Hypothalamus (tissue), 51 donors: ENCODE data around the gene SCN5A.

Source experiments
- DNase-seq, 51 donors: peaks; one replicate each; lab custom pipeline; 2025; lab: John Stamatoyannopoulos, UW

Gene SCN5A

DNA sequence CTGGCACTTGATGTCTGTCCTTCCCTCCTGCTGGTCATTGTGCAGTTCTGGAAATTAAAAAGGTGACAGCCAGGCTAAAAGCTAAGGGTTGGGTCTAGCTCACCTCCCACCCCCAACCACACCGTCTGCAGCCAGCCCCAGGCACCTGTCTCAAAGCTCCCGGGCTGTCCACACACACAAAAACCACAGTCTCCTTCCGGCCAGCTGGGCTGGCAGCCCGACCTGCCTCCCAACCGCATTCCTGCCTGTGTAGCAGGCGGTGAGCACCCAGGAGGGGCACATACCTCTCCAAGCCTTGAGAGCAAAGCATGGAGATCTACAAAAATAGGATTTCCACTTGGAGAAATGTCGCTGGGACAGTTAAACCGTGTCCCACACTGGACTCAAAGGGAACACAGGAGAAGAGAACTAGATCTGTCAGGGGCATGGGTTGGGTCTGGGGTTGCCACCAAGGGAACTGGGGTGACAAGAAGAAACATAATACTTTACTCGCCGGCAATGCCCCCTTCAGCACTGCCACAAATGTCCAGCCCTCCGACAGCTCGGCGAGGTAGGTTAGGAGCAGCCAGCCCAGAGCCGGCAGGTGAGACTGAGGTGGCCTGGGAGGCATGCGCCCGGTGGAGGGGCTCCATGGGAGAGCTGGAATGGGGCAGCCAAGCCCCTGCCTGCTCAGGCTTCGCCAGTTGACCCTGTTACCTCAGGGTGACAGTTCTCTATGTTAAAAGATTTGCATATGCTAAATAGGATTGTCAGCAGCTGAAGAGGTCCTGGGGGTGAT is 101.1 kb downstream of the SCN5A start:
- DNase-seq, result no peak

GRCh38 chr3:38545983-38546382 is 103.5 kb downstream of the SCN5A start:
- DNase-seq, result no peak

DNA sequence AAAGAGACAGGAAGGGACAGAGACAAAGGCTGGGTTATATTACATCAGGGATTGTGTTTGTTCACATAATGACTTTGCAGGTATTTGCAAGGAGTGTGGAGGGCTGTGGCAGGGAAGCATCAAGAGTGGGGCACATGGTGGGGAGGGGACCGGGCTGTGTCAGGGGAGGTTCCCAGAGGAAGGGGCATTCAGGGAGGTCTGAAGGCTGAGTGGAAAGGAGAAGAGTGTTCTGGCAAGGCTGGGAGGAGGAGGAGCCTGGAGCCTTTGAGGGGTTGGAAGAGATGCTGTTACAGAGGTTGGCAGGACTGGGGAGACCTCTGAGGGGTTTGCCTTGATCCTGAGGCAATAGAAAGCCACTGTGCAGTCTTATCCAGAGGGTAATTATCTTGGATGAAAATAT is 103.9 kb downstream of the SCN5A start:
- DNase-seq, result no peak

GRCh38 chr3:38544926-38545325 is 104.6 kb downstream of the SCN5A start:
- DNase-seq, result no peak

GRCh38 chr3:38543586-38543985 is 105.9 kb downstream of the SCN5A start:
- no peak for DNase-seq

DNA sequence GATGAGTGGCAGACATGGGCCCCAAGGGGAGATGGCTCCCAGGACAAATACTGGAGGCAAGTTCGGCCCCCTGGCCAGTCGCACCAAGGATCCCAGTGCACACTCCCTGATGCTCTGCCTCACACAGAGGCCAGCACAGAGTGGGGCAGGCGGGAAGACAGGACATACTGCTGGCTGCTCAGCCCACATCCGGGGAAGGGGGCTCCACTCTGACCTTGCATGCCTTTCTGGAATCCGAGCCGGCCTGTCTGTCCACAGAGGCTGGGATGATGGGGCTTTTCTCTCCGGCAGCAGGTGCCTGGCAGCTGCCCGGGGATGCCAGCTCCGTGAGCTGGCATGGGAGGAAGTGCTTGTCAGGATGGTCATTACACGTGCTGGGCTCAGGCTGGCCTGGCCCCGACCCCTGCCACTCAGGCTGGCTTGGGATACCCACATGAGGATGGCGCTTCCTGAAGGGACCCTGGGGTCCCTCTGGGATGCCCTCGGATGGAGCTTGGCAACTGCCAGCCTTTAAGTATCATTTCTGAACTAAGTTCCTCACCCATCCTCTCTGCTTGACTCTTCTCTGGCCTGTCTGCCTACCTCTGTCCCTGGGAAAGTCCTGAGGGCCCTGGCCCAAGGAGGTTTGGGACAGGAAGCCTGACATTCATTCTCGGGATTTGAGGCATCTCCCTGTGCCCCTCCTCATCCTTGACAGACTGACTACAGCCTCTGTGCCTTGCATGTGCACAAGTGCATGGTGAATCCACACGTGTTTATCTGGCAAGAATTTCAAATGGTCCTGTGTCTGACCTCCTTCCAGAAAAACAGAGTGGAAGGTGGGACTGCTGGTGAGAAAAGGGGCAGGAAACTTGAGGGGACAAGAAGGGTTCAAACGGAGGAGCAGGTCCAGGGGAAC is 106.8 kb downstream of the SCN5A start:
- no peak for DNase-seq

GRCh38 chr3:38541806-38542205 is 107.7 kb downstream of the SCN5A start:
- DNase-seq, result no peak

DNA sequence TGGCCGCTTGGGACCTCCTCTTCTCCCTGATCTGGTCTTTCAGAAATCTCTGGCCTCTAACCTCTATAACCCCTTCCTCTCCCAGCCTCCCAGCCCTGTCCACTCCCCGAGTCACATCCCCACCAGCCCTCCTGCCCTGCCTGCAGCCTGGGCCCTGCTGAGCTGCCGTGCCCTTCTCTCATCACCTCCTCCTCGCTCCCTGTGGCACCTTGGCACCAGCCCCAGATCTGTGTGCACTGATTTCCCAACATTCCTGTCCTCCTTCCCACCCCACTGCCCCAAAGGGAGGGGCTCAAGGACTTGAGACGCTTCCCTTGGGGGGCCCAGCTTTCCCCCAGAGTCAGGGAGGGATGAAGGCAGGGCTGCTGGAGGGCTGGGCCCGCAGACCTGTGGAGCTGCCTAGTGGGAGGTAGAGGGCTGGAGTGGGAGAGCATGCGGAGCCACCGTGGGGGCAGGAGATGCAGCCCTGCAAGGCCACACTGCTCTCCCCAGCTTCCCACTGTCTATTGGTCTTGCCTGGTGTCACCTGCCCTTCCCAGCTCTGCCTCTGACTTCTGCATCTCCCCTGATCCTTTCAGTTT is 110.6 kb downstream of the SCN5A start:
- DNase-seq, result no peak

DNA sequence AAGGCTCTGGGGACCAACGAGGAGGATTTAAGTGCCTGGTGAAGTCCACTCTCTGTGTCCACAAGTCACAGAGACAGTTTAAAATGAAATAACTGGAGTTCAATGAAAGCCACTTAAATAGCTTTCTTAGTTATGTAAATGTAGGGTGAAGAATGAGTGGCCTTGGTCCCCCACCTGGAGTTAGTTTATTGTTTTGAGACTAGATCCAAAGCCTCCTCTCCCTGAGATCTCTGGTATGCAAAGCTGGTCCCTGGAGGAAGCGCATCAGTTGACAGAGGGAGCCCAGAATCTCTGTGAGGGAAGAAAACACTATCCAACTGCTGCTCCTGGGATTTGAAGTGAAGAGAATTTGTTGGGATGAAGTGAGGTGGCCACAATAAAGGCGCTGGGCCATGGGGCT is 112.8 kb downstream of the SCN5A start:
- DNase-seq, result no peak

DNA sequence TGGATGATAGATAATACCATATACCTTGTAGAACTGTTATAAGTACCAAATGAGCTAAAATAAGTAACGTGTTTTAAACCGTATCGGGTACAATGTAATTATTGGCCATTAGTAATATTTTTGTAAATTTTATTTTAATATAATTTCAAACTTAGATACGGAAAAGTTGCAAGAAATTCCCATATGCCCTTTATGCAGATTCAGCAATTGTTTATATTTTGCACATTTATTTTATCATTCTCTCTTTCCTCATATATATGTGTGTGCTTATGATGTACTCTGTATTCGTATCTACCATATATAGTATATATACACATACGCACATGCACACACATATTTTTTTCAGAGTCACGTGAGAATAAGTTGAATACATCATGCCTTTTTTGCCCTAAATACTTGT is 114.9 kb downstream of the SCN5A start:
- no peak for DNase-seq

DNA sequence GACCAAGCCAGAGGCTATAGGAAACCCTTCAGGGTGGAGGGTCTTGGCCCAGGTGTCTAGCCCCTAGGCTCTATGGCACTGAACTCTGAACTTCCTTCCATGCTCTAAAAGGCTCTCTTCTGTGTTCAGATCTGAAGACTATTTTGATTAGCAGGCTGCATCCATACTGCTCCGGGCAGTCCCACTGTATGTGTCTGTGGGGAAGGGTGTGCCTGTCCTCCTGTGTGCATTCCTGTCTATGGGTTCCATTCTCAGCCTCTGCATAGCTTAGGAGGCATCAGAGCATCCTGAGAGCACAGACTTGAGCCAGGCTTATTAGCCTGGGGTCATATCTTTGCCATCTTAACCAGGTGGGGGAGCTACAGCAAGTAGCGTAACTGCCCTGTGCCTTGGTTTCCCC is 115.3 kb downstream of the SCN5A start:
- DNase-seq, result no peak

GRCh38 chr3:38533285-38533976 is 116.1 kb downstream of the SCN5A start:
- no peak for DNase-seq

DNA sequence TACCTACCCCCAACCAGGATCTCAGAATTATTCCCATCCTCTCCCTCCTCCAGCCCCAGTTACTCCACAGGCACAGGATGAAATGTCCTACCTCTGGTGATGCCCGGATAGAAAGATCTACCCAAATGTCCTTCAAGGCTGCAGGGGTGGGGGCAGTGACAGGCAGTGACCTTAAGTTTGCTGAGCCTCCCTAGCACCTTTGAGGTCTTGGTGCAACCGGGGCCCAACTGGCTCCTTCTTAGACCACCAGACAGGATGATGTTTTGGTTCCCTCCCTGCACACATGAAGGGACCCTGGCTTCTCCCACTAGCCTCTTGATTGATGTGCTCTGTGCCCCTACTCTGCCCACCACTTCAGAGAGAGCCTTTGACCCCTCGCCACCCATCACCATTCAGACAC is 117.0 kb downstream of the SCN5A start:
- DNase-seq, result no peak

GRCh38 chr3:38528457-38528856 is 121.0 kb downstream of the SCN5A start:
- no peak for DNase-seq

GRCh38 chr3:38526792-38527191 is 122.7 kb downstream of the SCN5A start:
- DNase-seq, result no peak

- DNase-seq, result no peak
These were observed 125.2 kb downstream of the SCN5A start for GRCh38 chr3:38524141-38524739.

- no peak for DNase-seq
These were observed 127.5 kb downstream of the SCN5A start for GRCh38 chr3:38522002-38522401.

DNA sequence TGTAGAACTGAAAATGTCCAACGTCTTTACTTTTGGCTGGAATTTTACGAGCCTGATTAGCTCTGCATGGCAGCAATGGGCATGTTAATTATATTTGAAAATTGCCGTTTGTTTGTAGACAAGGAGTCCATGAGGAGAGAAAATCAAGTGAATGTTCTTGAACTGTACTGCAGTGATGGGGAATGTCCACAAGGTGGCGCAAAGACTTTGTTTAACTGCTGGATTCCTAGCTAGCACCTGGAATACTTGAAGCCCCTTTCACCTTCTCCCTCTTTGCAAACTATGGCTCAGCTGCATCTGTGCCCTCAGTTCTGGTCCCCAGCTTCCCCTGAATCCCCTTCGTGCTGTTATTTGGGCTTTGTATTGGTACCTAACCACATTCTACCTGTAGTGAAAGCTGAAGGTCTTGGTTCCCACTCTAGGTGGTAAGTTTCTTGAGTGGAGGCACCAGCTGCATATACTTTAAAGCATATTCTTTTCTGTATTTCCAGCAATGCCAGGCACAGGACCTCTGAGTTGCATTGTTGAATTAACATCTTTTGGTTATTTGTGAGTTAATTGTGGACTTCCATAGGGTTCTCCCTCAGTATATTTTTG is 128.0 kb downstream of the SCN5A start:
- peak in 36 of 51 donors; percentile 4 to 75 (median 32) for DNase-seq

DNA sequence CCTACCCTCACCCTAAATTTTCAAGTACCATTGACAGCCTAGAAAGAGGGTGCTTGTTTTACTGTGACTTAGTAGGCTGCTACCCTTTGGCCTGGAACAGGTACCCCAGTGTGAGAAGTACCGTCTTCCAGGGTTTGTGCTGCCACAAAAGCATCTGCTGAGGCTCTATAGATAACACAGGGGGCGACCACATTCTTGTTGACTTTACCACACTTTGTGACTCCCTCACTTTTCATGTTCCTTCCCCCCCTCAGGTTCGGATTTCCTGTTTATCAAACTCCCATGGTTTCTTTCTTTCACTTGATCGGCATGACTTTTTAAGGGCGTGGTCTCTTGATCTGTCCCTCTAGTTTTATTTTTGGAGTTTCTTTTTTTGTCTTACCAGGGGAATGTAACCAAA is 129.8 kb downstream of the SCN5A start:
- DNase-seq, result no peak

DNA sequence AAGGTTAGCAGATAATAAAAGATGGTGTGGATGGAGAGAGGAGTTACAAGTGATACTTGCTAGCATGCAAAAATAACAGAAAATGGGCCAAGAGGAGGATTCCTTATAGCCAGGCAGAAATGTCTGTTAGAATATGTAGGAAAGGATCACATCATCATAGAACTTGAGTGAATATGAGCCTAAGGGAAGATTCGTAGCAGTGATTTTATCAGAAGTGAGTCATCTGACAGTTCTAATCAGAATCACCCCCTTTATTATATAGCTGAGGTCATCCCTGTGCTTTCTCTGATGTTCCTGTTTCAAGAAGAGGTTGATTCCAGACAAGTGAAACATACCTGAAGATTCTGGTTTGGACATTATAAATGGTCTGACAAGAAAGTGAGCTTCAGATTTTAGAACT is 130.5 kb downstream of the SCN5A start:
- DNase-seq, result no peak
